CD14-positive monocyte (primary cell): Measurements from ENCODE around the gene OFD1. TPM values are rescaled to one million over a fixed set of nuclear protein-coding genes. Genes with fewer than 3 reads are reported as not detected.

ENCODE experiments used
- DNase-seq, 3 donors: peaks; one replicate each; pipeline ENCODE4 v3.0.0-alpha.2; 2011 to 2022
- H2AFZ ChIP-seq: 2 replicates; pipeline ENCODE4 v1.6.0; 2012; ENCODE audit warnings: mild to moderate bottlenecking, low read depth, low read length, inconsistent platforms; ENCODE audit not compliant: insufficient read depth, poor library complexity, severe bottlenecking
- H3K27ac ChIP-seq, 2 donors: 1 replicate in 1 of 2; 2 replicates in 1 of 2; pipeline ENCODE4 v1.5.1; 2012 to 2013; ENCODE audit warnings: low read length in 2 of 2, control low read depth in 1 of 2, inconsistent platforms in 1 of 2, low read depth in 1 of 2, mild to moderate bottlenecking in 1 of 2
- H3K27me3 ChIP-seq, 2 donors: one replicate each; pipeline versions ENCODE4 v1.6.0 to v1.6.1; 2011 to 2013; ENCODE audit warnings: low read length in 2 of 2; ENCODE audit not compliant: control insufficient read depth in 2 of 2, insufficient read depth in 2 of 2
- H3K36me3 ChIP-seq, 2 donors: replicated peaks in 1 of 2; 1 replicate in 1 of 2; 2 replicates in 1 of 2; pipeline versions ENCODE4 v1.5.1 to v1.6.1; 2012 to 2013; ENCODE audit warnings: low read length in 2 of 2, control low read depth in 1 of 2, inconsistent platforms in 1 of 2, mild to moderate bottlenecking in 1 of 2; ENCODE audit not compliant: insufficient read depth in 2 of 2, control insufficient read depth in 1 of 2
- H3K4me1 ChIP-seq, 2 donors: 1 replicate in 1 of 2; 2 replicates in 1 of 2; pipeline versions ENCODE4 v1.5.1 to v1.6.1; 2012 to 2013; ENCODE audit warnings: low read length in 2 of 2, control low read depth in 1 of 2, inconsistent platforms in 1 of 2, mild to moderate bottlenecking in 1 of 2, moderate library complexity in 1 of 2; ENCODE audit not compliant: insufficient read depth in 2 of 2, control insufficient read depth in 1 of 2
- H3K4me2 ChIP-seq: replicated peaks from 2 replicates; pipeline ENCODE3; 2012; ENCODE audit warnings: low read length, moderate library complexity, mild to moderate bottlenecking; ENCODE audit not compliant: poor library complexity, severe bottlenecking; ENCODE audit errors: extremely low read depth
- H3K4me3 ChIP-seq, 3 experiments: fragments of 200-600 bp in 1 of 3; sonication (generic) in 1 of 3; replicated peaks in 1 of 3; 1 replicate in 2 of 3; 2 replicates in 1 of 3; pipeline ENCODE4 v1.5.1; 2011 to 2013; ENCODE audit warnings: low read length in 3 of 3, mild to moderate bottlenecking in 3 of 3, control low read depth in 2 of 3, low read depth in 2 of 3, inconsistent platforms in 1 of 3, moderate library complexity in 1 of 3
- H3K79me2 ChIP-seq: 2 replicates; pipeline ENCODE4 v1.6.0; 2012; ENCODE audit warnings: mild to moderate bottlenecking, control low read depth, inconsistent platforms, low read length, moderate library complexity; ENCODE audit not compliant: insufficient read depth
- H3K9ac ChIP-seq: 2 replicates; pipeline ENCODE4 v1.6.0; 2017; ENCODE audit warnings: low read length, mild to moderate bottlenecking; ENCODE audit not compliant: insufficient read depth, poor library complexity, severe bottlenecking
- H3K9me3 ChIP-seq, 2 donors: replicated peaks in 1 of 2; 1 replicate in 1 of 2; 2 replicates in 1 of 2; pipeline versions ENCODE4 v1.5.1 to v1.6.1; 2012 to 2013; ENCODE audit warnings: low read length in 2 of 2, control low read depth in 1 of 2; ENCODE audit not compliant: control insufficient read depth in 1 of 2, insufficient read depth in 1 of 2
- H4K20me1 ChIP-seq: 2 replicates; pipeline ENCODE4 v1.6.0; 2012; ENCODE audit warnings: mild to moderate bottlenecking, low read length, control low read depth, moderate library complexity; ENCODE audit not compliant: insufficient read depth
- H3K27ac Mint-ChIP-seq, 7 donors: one replicate each; pipeline ENCODE4 v1.8.0; 2020; ENCODE audit warnings: mild to moderate bottlenecking in 7 of 7, mixed read lengths in 7 of 7, moderate library complexity in 6 of 7, inconsistent platforms in 2 of 7
- H3K27me3 Mint-ChIP-seq, 3 donors: one replicate each; pipeline ENCODE4 v1.8.0; 2021 to 2022; ENCODE audit warnings: low read depth in 3 of 3, mild to moderate bottlenecking in 3 of 3, mixed read lengths in 3 of 3, moderate library complexity in 3 of 3, inconsistent platforms in 1 of 3
- H3K36me3 Mint-ChIP-seq, 2 donors: one replicate each; pipeline ENCODE4 v1.8.0; 2020; ENCODE audit warnings: mixed read lengths in 2 of 2, inconsistent platforms in 1 of 2, mild to moderate bottlenecking in 1 of 2
- H3K4me1 Mint-ChIP-seq: one replicate; pipeline ENCODE4 v1.8.0; 2020; ENCODE audit warnings: mild to moderate bottlenecking, mixed read lengths
- H3K4me3 Mint-ChIP-seq, 2 donors: one replicate each; pipeline ENCODE4 v1.8.0; 2020; ENCODE audit warnings: mild to moderate bottlenecking in 2 of 2, mixed read lengths in 2 of 2, moderate library complexity in 1 of 2
- H3K9me3 Mint-ChIP-seq, 7 donors: one replicate each; pipeline ENCODE4 v1.8.0; 2020 to 2022; ENCODE audit warnings: mixed read lengths in 7 of 7, mild to moderate bottlenecking in 6 of 7, moderate library complexity in 6 of 7, inconsistent platforms in 2 of 7
- CTCF ChIP-seq: fragments of 200-600 bp; IDR thresholded peaks from one replicate; pipeline ENCODE4 v1.8.0; 2022; ENCODE audit warnings: antibody characterized with exemption, mild to moderate bottlenecking
- WGBS: methylation state at CpG from one replicate; pipeline ENCODE4 v1.1.5; 2013; ENCODE audit warnings: missing lambda C conversion rate; ENCODE audit not compliant: insufficient coverage; 5-methylcytosine and 5-hydroxymethylcytosine counted together
- intact Hi-C, 2 donors: fragments of 100-400 bp; cut with micrococcal nuclease; formaldehyde crosslinking; loops; one replicate each; pipeline versions ENCODE4 v1.15.0 to v1.15.1; 2023
- polyA plus RNA-seq, 3 donors: library from polyadenylated mRNA; depleted of rRNA in 1 of 3; unstranded in 2 of 3; stranded (reverse) in 1 of 3; fragments of 300-500 nt in 2 of 3; fragments of >200 nt in 1 of 3; fragmentation: Illumina TruSeq in 2 of 3; gene quantifications; 1 replicate in 2 of 3; 2 replicates in 1 of 3; pipeline ENCODE4 v1.2.3, GENCODE V29; 2012 to 2021

Gene OFD1
- polyA plus RNA-seq, 3 donors: 2.4 to 10.2 (median 2.9) TPM

- Mint-ChIP-seq H3K27ac (peak overlapping the region in 6 of 7 donors; percentile 5 to 59 (median 25)), H3K27me3 (peaks cover 0 to 13% (median 1%) of the 10 kb centered on the region in 3 donors), H3K4me1 (peaks cover 73% of the 10 kb centered on the region), H3K9me3 (peaks cover 0 to 2% (median 0%) of the 10 kb centered on the region in 7 donors), H3K36me3 (peaks cover 0 to 3% of the 10 kb centered on the region in 2 donors), H3K4me3 (no peak overlapping the region)
- no peak overlapping the region for H3K4me3 ChIP-seq
- H3K27ac ChIP-seq: no peak overlapping the region
- H3K9me3 ChIP-seq: no peaks in the 10 kb centered on the region
- H4K20me1 ChIP-seq: peaks cover 80% of the 10 kb centered on the region
- peaks cover 82 to 83% of the 10 kb centered on the region in 2 donors for H3K4me1 ChIP-seq
- no peak overlapping the region for H2AFZ ChIP-seq
- no peak for TF ChIP-seq CTCF
- intact Hi-C loops: loop anchor here (5.0 to 10.0 kb wide), 2 partner anchors 37 to 1179 kb away; partner anchors contain the start of genes FANCB (in 1 of the 2), MOSPD2 (in 1 of the 2), OFD1 (in 1 of the 2) and TRAPPC2 (in 1 of the 2)
- H3K36me3 ChIP-seq: no peaks in the 10 kb centered on the region
- no peak overlapping the region for H3K4me2 ChIP-seq
- H3K27me3 ChIP-seq: no peaks in the 10 kb centered on the region
- H3K9ac ChIP-seq: no peak overlapping the region
- H3K79me2 ChIP-seq: peaks cover 99% of the 10 kb centered on the region
- 0% methylated on average over 1 of the region's 4 CpGs for WGBS
- DNase-seq: no peak
Measured at GRCh38 chrX:13695601-13696115, 38.9 kb upstream of the OFD1 start.

- peaks cover 76 to 78% of the 10 kb centered on the region in 2 donors for H3K4me1 ChIP-seq
- intact Hi-C loops: loop anchor here (5.0 to 10.0 kb wide), 2 partner anchors 35 to 1177 kb away; partner anchors contain the start of genes FANCB (in 1 of the 2), MOSPD2 (in 1 of the 2), OFD1 (in 1 of the 2) and TRAPPC2 (in 1 of the 2)
Measured at GRCh38 chrX:13697455-13697854, 37.1 kb upstream of the OFD1 start.

More at GRCh38 chrX:13697455-13697854, 37.1 kb upstream of the OFD1 start:
- no CpG with 5 or more reads among the region's 2 CpGs for WGBS
- H2AFZ ChIP-seq: no peak overlapping the region
- H3K79me2 ChIP-seq: peaks cover 99% of the 10 kb centered on the region
- H3K9ac ChIP-seq: no peak overlapping the region
- H3K4me2 ChIP-seq: no peak overlapping the region
- H3K4me3 ChIP-seq: no peak overlapping the region
- peaks cover 0 to 3% of the 10 kb centered on the region in 2 donors for H3K36me3 Mint-ChIP-seq
- peak; percentile 53 to 80 (median 66) for DNase-seq
- peaks cover 0 to 2% of the 10 kb centered on the region in 2 donors for H3K27me3 ChIP-seq
- H3K9me3 Mint-ChIP-seq: peaks cover 0 to 1% (median 0%) of the 10 kb centered on the region in 7 donors
- no peak for TF ChIP-seq CTCF
- peak overlapping the region in 1 of 2 donors; percentile 63 for H3K27ac ChIP-seq
- peaks cover 0 to 9% (median 1%) of the 10 kb centered on the region in 3 donors for H3K27me3 Mint-ChIP-seq
- peaks cover 75% of the 10 kb centered on the region for H3K4me1 Mint-ChIP-seq
- no peaks in the 10 kb centered on the region for H3K9me3 ChIP-seq
- H3K36me3 ChIP-seq: no peaks in the 10 kb centered on the region
- peak overlapping the region; percentile 65 to 87 (median 82) for H3K27ac Mint-ChIP-seq
- H3K4me3 Mint-ChIP-seq: no peak overlapping the region
- peaks cover 89% of the 10 kb centered on the region for H4K20me1 ChIP-seq
